Forelimb muscle (tissue), 1 donor: ENCODE results near the gene CARD11. TPM values are rescaled to one million over a fixed set of nuclear protein-coding genes. Genes with fewer than 3 reads are reported as not detected.
"Not testable (repeated sequence)": the region's sequence is repeated elsewhere in the genome, so short reads cannot be mapped to it uniquely, and the experiment has no call there.

Source experiments
- DNase-seq: peaks from one replicate; pipeline ENCODE4 v3.0.0-alpha.2; 2013; ENCODE audit warnings: low read depth
- polyA plus RNA-seq: library from polyadenylated mRNA; unstranded; fragments of 120-200 nt; gene quantifications from one replicate; pipeline ENCODE4 v1.2.1, GENCODE V29; 2013; ENCODE audit not compliant: insufficient read length

Gene CARD11
- polyA plus RNA-seq, 1 donor, result 0.67 TPM

- no peak for DNase-seq
Observed at GRCh38 chr7:3064067-3064466, 20.4 kb upstream of the CARD11 start.

- no peak for DNase-seq
Observed at GRCh38 chr7:3063016-3063753, 19.5 kb upstream of the CARD11 start.

DNA sequence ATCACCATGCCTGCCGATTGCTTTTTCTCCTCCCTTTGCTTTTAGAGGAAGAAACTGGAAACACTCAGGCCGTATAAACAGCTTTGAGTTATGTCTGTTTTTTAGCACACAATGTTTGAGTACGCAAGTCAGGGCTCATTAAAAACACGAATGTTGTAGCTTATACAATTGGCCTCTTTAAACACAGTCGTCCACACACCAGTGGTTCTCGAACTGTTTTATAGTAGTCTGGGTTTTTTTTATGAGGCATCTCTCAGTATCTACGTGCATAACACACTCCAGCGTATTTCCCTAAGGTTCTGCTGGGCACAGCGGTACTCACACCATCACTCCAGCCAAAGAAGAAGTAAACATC, 13.4 kb upstream of the CARD11 start:
- DNase-seq, result no peak

- no peak for DNase-seq
Observed at GRCh38 chr7:3056234-3057065, 12.8 kb upstream of the CARD11 start.

DNA sequence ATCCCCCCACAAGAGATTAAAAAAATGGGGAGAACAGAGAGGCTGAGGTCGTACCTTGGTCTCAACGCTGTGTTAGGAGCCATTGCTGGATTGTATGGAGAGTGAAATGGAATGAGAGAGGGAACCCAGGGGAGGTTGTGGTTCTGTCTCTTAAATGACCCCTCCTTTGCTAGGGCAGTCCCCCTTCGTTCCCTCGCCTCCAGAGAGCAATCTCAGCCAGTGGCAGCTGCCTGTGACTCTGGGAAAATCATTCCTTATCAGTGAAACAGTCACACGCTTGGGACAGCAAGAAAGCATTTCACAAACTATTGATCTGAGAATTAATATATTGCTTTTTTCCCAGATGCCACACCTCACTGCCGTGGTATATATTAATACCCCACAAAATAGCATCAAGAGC, 12.0 kb upstream of the CARD11 start:
- no peak for DNase-seq

DNA sequence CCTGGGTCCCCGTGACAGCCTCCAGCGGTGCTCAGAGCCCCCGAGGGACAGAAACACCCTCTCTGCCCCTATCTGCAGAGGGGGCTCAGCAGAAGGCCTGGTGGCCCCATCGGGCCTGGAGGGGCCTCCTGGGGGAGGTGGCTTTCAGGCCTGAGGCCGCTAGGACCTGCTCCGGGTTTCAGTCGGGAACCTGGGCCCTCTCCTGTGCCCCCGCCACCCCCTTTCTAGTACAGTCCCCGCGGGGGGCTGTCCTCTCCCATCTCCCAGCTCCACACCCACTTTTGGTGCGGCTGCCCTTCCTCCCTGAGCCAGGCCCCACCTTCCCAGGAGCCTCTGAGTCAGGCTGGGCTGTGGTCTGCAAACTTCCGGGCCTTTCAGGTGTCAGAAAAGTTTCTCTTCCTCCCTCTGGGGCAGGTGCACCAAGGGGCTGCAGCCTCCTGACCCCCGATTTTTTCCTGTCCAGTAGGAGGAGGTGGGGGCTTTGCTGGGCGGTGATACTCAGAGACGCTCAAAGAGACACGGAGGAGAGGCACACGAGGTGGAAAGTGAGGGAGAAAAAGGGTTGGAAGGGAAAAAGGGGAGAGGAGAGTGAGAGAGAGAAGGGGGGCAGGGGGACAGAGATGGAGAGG, 692 bp downstream of the CARD11 start:
- DNase-seq, result no peak

- DNase-seq, result no peak
Observed at GRCh38 chr7:3041986-3042675, 1.5 kb downstream of the CARD11 start.

DNA sequence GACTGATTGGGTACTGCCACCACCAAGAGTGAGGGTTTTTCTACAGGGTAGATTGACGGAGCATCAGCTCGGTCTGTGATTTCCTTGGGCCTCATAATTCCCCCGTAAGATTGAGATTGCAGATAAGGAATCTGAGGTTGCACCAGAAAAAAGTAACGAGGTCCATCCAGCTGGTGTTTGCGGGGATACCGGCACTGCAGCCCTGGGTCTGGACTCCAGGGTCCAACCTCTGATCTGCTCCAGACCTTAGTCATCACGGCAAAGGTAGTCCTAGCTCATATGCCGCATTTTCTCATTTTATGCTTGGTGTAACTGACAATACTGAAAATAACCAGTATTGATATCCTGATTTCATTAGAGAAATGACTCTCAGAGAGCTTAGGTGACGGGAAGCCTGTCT, 3.9 kb downstream of the CARD11 start:
- no peak for DNase-seq

DNA sequence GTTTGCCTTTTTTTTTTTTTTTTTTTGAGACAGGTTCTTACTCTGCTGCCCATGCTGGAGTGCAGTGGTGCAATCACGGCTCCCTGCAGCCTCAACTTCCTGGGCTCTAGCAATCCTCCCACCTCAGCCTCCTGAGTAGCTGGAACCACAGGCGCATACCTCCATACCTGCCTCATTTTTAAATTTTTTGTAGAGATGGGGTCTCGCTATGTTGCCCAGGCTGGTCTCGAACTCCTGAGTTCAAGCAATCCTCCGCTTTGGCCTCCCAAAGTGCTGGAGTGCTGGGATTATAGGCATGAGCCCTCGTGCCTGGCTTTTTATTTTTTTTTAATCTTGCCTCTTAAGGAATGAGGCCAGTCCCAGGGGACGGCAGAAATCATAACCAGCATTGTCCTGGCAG, 5.7 kb downstream of the CARD11 start:
- DNase-seq, result not testable (repeated sequence)

GRCh38 chr7:3037259-3037658, 6.4 kb downstream of the CARD11 start:
- DNase-seq, result no peak

GRCh38 chr7:3034591-3035150, 9.0 kb downstream of the CARD11 start:
- no peak for DNase-seq

DNA sequence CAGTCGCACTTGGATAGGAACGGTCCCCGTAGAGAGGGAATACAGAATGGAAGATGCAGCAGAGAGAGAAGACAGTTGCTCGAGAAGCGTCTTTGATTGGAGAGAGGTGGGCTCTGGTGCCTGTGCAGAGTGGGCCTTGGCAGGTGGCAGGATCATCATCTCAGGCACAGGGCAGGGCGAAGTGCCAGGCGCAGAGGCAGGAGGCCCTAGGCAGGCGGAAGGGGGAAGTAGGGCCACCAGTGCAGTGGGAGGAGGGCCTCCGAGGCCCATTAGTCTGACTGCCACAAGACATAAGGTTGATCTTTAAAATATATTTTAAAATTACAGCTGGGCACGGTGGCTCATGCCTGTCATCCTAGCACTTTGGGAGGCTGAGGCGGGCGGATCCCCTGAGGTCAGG, 10.1 kb downstream of the CARD11 start:
- DNase-seq, result no peak

- no peak for DNase-seq
Observed at GRCh38 chr7:3033136-3033535, 10.5 kb downstream of the CARD11 start.

DNA sequence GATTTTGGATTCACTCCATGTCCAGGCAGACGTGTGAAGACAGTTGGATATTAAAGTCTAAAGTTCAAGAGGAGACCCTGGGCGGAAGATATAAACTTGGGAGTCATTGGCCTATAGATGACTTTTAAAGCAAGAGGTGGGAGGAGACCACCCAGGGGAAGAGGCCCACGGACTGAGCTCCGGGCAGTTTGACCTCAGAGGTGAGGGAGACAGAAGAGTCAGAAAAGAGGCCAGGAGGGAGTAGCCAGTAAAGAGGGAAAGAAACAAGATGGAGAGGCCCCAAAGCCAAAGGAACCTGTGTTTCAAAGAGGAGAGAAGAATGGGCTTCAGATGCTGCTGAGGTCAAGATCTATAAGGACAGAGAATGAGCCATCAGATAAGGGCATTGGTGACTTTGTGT, 11.4 kb downstream of the CARD11 start:
- DNase-seq, result no peak

DNA sequence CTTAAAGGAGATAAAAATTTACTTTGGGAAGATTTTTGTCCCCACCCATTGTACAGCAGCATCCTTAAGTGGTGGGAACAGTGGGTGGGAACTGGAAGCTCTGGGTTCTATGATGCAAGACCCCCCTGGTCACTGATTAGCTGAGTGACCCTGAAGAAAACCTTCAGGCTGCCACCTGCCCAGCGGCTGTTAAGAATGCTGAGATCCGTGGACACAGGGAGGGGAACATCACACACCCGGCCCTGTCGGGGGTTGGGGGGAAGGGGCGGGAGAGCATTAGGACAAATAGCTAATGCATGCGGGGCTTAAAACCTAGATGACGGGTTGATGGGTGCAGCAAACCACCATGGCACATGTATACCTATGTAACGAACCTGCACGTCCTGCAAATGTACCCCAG, 14.5 kb downstream of the CARD11 start:
- no peak for DNase-seq

- DNase-seq, result no peak
Observed at GRCh38 chr7:3028758-3029093, 14.9 kb downstream of the CARD11 start.

DNA sequence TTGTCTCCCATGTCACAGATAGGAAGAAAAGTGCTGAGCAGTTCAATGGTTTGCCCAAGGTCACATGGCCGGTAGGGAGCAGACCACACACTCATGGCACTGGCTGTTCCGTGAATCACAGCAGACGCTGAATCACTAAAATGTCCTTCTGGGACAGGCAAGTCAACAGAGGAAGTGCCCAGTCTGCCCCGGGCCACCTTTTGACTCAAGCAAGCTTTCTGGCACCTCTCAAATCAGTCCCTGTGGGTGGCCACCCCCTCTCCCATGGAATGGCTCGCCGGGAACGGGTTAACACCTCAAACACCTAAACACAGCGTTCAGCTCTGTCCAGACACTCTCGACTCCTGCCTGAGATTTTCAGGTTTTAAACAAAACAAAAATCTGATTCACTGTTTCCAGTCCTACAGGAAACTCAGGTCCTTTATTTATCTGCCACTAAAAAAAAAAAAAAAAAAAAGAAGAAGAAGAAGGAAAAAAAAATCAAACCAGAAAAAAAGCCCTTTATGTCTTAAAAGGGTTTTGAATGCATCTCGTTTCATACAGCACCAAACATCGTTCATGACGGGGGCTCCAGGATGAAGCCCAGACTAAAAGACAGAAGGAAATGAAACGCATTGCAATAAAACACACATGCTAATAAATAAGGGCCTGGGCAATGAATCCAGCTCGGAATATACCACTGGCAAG, 15.5 kb downstream of the CARD11 start:
- DNase-seq, result no peak

GRCh38 chr7:3027005-3027845, 16.4 kb downstream of the CARD11 start:
- no peak for DNase-seq

DNA sequence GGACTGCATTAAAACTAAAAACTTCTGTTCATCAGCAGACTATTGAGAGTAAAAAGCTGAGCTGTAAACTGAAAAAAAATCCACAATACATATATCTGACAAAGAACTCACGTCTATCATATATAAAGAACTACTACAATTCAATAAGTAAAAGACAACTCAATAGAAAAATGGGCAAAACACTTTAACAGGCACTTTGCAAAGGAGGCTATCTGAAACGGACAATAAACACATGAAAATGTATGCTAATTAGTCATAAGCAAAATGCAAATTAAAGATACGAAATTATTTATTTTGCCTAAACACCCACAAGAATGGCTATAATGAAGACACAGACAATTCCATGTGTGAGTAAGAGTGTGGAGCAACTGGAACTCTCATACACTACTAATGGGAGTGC, 18.1 kb downstream of the CARD11 start:
- no peak for DNase-seq

- DNase-seq, result no peak
Observed at GRCh38 chr7:3021825-3022224, 21.8 kb downstream of the CARD11 start.

DNA sequence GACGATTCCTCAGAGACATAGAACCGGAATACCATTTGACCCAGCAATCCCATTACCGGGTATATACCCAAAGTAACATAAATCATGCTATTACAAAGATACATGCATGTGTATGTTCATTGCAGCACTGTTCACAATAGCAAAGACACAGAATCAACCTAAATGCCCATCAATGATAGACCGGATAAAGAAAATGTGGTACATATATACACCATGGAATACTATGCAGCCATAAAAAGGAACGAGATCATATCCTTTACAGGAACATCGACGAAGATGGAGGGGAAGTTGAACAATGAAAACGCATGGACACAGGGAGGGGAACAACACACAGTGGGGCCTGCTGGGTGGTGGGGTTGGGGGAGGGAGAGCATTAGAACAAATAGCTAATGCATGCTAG, 22.4 kb downstream of the CARD11 start:
- not testable (repeated sequence) for DNase-seq
